B cell (primary cell): Measurements from ENCODE around the gene COL4A6. TPM values are rescaled to one million over a fixed set of nuclear protein-coding genes. Genes with fewer than 3 reads are reported as not detected.

Experiments
- ATAC-seq: fragments of 200-7000 bp; cut with Tn5 transposase; one replicate; pipeline ENCODE4 v1.10.0; 2021; ENCODE audit warnings: low read depth, mild to moderate bottlenecking, moderate number of reproducible peaks, moderate library complexity
- CTCF ChIA-PET: fragments of 350-600 bp; sonication (Branson Sonifier 250); formaldehyde crosslinking; loops from one replicate; lab custom pipeline; 2021; ENCODE audit warnings: antibody characterized with exemption, inconsistent platforms; lab: Charles Lee
- POLR2A ChIA-PET: fragments of 350-600 bp; sonication (Branson Sonifier 250); formaldehyde crosslinking; loops from one replicate; lab custom pipeline; 2021; ENCODE audit warnings: antibody characterized with exemption; lab: Charles Lee
- DNase-seq: peaks from one replicate; pipeline ENCODE4 v3.0.0; 2013
- H2AFZ ChIP-seq: 2 replicates; pipeline ENCODE4 v1.6.1; 2012; ENCODE audit warnings: mild to moderate bottlenecking, low read depth, low read length; ENCODE audit not compliant: insufficient read depth, poor library complexity, severe bottlenecking
- H3K27ac ChIP-seq, 2 donors: 1 replicate in 1 of 2; 2 replicates in 1 of 2; pipeline ENCODE4 v1.5.1; 2012 to 2013; ENCODE audit warnings: low read length in 2 of 2, mild to moderate bottlenecking in 2 of 2, moderate library complexity in 1 of 2
- H3K27me3 ChIP-seq, 4 experiments: fragments of 200-600 bp in 1 of 4; sonication (generic) in 1 of 4; replicated peaks in 1 of 4; 1 replicate in 2 of 4; 2 replicates in 2 of 4; pipeline versions ENCODE4 v1.6.1 to v1.7.0; 2013 to 2016; ENCODE audit warnings: low read length in 3 of 4, mild to moderate bottlenecking in 2 of 4, mixed read lengths in 1 of 4, moderate library complexity in 1 of 4; ENCODE audit not compliant: insufficient read depth in 4 of 4, control insufficient read depth in 3 of 4; ENCODE audit errors: control extremely low read depth in 1 of 4
- H3K36me3 ChIP-seq, 2 experiments: replicated peaks in 1 of 2; 1 replicate in 1 of 2; 2 replicates in 1 of 2; pipeline versions ENCODE4 v1.6.1 to v1.7.1; 2013; ENCODE audit warnings: low read length in 1 of 2; ENCODE audit not compliant: insufficient read depth in 2 of 2, control insufficient read depth in 1 of 2; ENCODE audit errors: control extremely low read depth in 1 of 2, extremely low read depth in 1 of 2
- H3K4me1 ChIP-seq, 2 donors: fragments of 200-600 bp in 1 of 2; sonication (generic) in 1 of 2; 1 replicate in 1 of 2; 2 replicates in 1 of 2; pipeline versions ENCODE4 v1.5.1 to v1.6.1; 2013 to 2017; ENCODE audit warnings: low read length in 2 of 2; ENCODE audit not compliant: control insufficient read depth in 2 of 2, insufficient read depth in 2 of 2
- H3K4me2 ChIP-seq: replicated peaks from 2 replicates; pipeline ENCODE3; 2012; ENCODE audit warnings: mild to moderate bottlenecking, low read depth, low read length; ENCODE audit not compliant: poor library complexity, severe bottlenecking
- H3K4me3 ChIP-seq, 5 experiments: fragments of 200-600 bp in 1 of 5; sonication (generic) in 1 of 5; 1 replicate in 3 of 5; 2 replicates in 2 of 5; pipeline versions ENCODE4 v1.5.1 to v1.7.0; 2011 to 2016; ENCODE audit warnings: low read length in 4 of 5, mild to moderate bottlenecking in 4 of 5, low read depth in 2 of 5, control low read depth in 1 of 5, moderate library complexity in 1 of 5; ENCODE audit not compliant: insufficient read depth in 1 of 5; ENCODE audit errors: control extremely low read depth in 1 of 5, extremely low read depth in 1 of 5
- H3K79me2 ChIP-seq: fragments of 200-600 bp; sonication (generic); one replicate; pipeline ENCODE4 v1.6.0; 2016; ENCODE audit warnings: low read length; ENCODE audit not compliant: control insufficient read depth, insufficient read depth
- H3K9ac ChIP-seq: fragments of 200-600 bp; sonication (generic); 2 replicates; pipeline ENCODE4 v1.6.1; 2017; ENCODE audit warnings: mild to moderate bottlenecking, low read length, moderate library complexity
- H3K9me3 ChIP-seq, 3 donors: one replicate each; pipeline versions ENCODE4 v1.6.1 to v1.7.1; 2013; ENCODE audit warnings: low read length in 2 of 3; ENCODE audit not compliant: control insufficient read depth in 2 of 3, insufficient read depth in 1 of 3; ENCODE audit errors: control extremely low read depth in 1 of 3
- H4K20me1 ChIP-seq: 2 replicates; pipeline ENCODE4 v1.6.0; 2012; ENCODE audit warnings: mild to moderate bottlenecking, low read length; ENCODE audit not compliant: insufficient read depth, control insufficient read depth, poor library complexity, severe bottlenecking
- H3K27ac Mint-ChIP-seq: one replicate; pipeline ENCODE4 v1.8.0; 2021; ENCODE audit warnings: mixed read lengths
- H3K27me3 Mint-ChIP-seq: one replicate; pipeline ENCODE4 v1.8.0; 2021; ENCODE audit warnings: mixed read lengths
- H3K4me1 Mint-ChIP-seq: one replicate; pipeline ENCODE4 v1.8.0; 2021; ENCODE audit warnings: mixed read lengths
- H3K4me3 Mint-ChIP-seq: one replicate; pipeline ENCODE4 v1.8.0; 2021; ENCODE audit warnings: mixed read lengths
- H3K9me3 Mint-ChIP-seq: one replicate; pipeline ENCODE4 v1.8.0; 2022; ENCODE audit warnings: mixed read lengths; ENCODE audit not compliant: insufficient read depth
- CTCF ChIP-seq: fragments of 200-600 bp; IDR thresholded peaks from one replicate; pipeline ENCODE4 v1.8.0; 2022; ENCODE audit warnings: antibody characterized with exemption, mild to moderate bottlenecking
- EZH2 ChIP-seq: IDR thresholded peaks from 2 replicates; pipeline ENCODE4 v1.6.1; 2012; ENCODE audit warnings: borderline replicate concordance, low read depth, mild to moderate bottlenecking, moderate library complexity, low read length; ENCODE audit not compliant: insufficient read depth, poor library complexity, severe bottlenecking
- WGBS: methylation state at CpG from one replicate; pipeline ENCODE4 v1.1.5; 2013; ENCODE audit warnings: missing lambda C conversion rate; ENCODE audit not compliant: insufficient coverage; 5-methylcytosine and 5-hydroxymethylcytosine counted together
- intact Hi-C: fragments of 100-400 bp; cut with micrococcal nuclease; formaldehyde crosslinking; loops from one replicate; pipeline ENCODE4 v1.10.0; 2022
- polyA plus RNA-seq: library from polyadenylated mRNA; depleted of rRNA; stranded (reverse); fragments of >200 nt; gene quantifications from 2 replicates; pipeline ENCODE4 v1.2.3, GENCODE V29; 2012
- total RNA-seq, 2 donors: library from RNA; stranded (reverse); fragments of 120-200 nt in 1 of 2; gene quantifications; 1 replicate in 1 of 2; 2 replicates in 1 of 2; pipeline versions ENCODE4 v1.2.3 to v1.2.4, GENCODE V29; 2013 to 2022

Gene COL4A6
- total and polyA plus RNA-seq, 2 donors (not counting 1 experiment from before 2014, with no cell fraction given): not detected

DNA sequence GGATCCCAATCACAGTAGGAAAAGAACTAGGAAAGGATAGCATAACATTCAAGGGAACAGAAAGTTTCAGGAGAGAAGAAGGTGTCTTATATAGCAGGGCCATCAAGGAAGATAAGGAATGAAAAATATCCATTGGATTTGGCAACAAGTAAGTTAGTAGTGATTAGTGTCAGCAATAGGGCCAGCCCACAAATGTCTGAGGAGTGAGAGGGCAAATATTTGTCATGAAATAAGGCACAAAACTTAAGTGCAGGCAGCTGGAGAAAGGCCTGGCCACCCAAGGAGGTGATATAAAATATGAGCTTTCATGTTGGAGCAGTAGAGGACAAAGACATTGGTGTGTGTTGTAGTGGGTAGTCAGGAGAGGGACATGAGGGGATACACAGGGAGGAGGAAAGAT lies 132.1 kb downstream of the COL4A6 start:
- Histone ChIP-seq H3K79me2 (no peaks in the 10 kb centered on the region), H4K20me1 (no peaks in the 10 kb centered on the region), H3K9me3 (no peaks in the 10 kb centered on the region), H3K4me2 (no peak overlapping the region), H3K4me1 (no peaks in the 10 kb centered on the region), H3K9ac (no peak overlapping the region), H2AFZ (no peak overlapping the region), H3K36me3 (no peaks in the 10 kb centered on the region), H3K27me3 (no peaks in the 10 kb centered on the region), H3K4me3 (no peak overlapping the region), H3K27ac (no peak overlapping the region)
- intact Hi-C loops: no loop called here
- CTCF ChIA-PET: no interaction called here
- H3K4me1 Mint-ChIP-seq: no peaks in the 10 kb centered on the region
- H3K27ac Mint-ChIP-seq: no peak overlapping the region
- no peak for DNase-seq
- H3K9me3 Mint-ChIP-seq: no peaks in the 10 kb centered on the region
- POLR2A ChIA-PET: no interaction called here
- ATAC-seq: no peak
- no peak for TF ChIP-seq EZH2
- no peak overlapping the region for H3K4me3 Mint-ChIP-seq
- no peaks in the 10 kb centered on the region for H3K27me3 Mint-ChIP-seq

DNA sequence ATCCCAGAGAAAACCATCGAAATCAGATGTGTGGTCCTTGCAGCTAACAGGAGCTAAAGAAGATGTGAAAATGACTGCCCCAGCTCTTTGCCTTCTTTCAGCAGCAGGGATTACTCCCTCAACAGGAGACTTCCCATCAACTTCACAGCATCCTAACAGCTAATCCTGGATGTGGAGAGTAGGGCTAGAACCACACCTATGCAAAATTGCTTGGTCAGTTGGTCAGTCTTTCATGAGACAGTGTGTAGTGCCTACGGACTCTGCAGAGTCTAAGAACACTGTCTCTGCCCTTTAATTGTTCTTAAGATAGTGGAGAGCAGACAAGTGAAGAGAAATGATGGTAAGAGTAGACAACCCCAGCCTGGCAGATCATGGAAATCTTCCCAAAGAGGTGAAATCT lies 133.5 kb downstream of the COL4A6 start:
- H2AFZ ChIP-seq: no peak overlapping the region
- no peaks in the 10 kb centered on the region for H4K20me1 ChIP-seq
- H3K36me3 ChIP-seq: no peaks in the 10 kb centered on the region
- no peaks in the 10 kb centered on the region for H3K27me3 ChIP-seq
- H3K4me1 ChIP-seq: no peaks in the 10 kb centered on the region
- ChIA-PET POLR2A (no interaction called here), CTCF (no interaction called here)
- no CpG with 5 or more reads among the region's 2 CpGs for WGBS
- intact Hi-C loops: no loop called here
- DNase-seq (no peak), ATAC-seq (no peak)
- no peak overlapping the region for H3K27ac Mint-ChIP-seq
- H3K79me2 ChIP-seq: no peaks in the 10 kb centered on the region
- H3K27ac ChIP-seq: no peak overlapping the region
- H3K9me3 Mint-ChIP-seq: no peaks in the 10 kb centered on the region
- no peak overlapping the region for H3K4me3 ChIP-seq
- no peak overlapping the region for H3K4me2 ChIP-seq
- H3K9me3 ChIP-seq: no peaks in the 10 kb centered on the region
- no peaks in the 10 kb centered on the region for H3K4me1 Mint-ChIP-seq
- no peak overlapping the region for H3K9ac ChIP-seq
- no peaks in the 10 kb centered on the region for H3K27me3 Mint-ChIP-seq
- H3K4me3 Mint-ChIP-seq: no peak overlapping the region
- no peak for TF ChIP-seq CTCF
- TF ChIP-seq EZH2: no peak
